ENCODE results near the gene PET117. TPM values are rescaled to one million over a fixed set of nuclear protein-coding genes. Genes with fewer than 3 reads are reported as not detected.

PET117 gene
- total RNA-seq, 1 donor from 2014 or later, result 13.7 TPM

Other genes starting within 250 kb of the PET117 start
- 43.2 TPM for gene SNX5, start 169.1 kb upstream of the PET117 start, total RNA-seq (ENCODE audit: unreplicated experiment)
- 4.8 TPM for gene MGME1, start 168.8 kb upstream of the PET117 start, total RNA-seq (ENCODE audit: unreplicated experiment)
- gene OVOL2, start 79.9 kb upstream of the PET117 start, total RNA-seq (ENCODE audit: unreplicated experiment), result not detected
- 14.2 TPM for gene KAT14, start within 50 bp of the PET117 start, total RNA-seq (ENCODE audit: unreplicated experiment)
- 27.3 TPM for gene ZNF133, start 150.7 kb downstream of the PET117 start, total RNA-seq (ENCODE audit: unreplicated experiment)

Data from glutamatergic neuron (in vitro differentiated cells).